ENCODE data around the gene KCNT2. TPM values are rescaled to one million over a fixed set of nuclear protein-coding genes. Genes with fewer than 3 reads are reported as not detected.

The KCNT2 gene
- total and polyA plus RNA-seq, 10 donors, result 0.04 to 1.2 (median 0.99) TPM

DNA sequence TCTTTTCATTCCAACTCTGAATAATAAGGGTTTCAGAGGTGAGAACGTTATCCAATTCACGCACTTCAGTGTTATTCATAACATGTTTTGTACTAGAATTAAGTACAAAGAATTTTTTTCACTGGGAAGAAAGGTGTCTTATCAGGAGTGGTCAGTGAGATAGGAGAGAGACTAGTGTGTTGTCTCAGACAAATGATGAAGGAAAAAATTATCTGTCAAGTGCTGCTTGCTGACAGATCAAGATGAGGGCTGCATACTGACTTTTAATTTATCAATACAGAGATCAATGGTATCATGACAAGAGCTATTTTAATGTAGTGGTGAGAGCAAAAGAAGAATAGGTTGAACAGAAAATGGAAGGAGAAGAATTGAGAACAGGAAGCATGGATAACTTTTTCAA is 402.4 kb downstream of the KCNT2 start:
- 75 to 88% (median 79%) methylated on average over 2 of the region's 2 CpGs for WGBS, 5 donors
- H3K27me3 ChIP-seq (replicated peaks in 1 of 7), result no peaks in the 10 kb centered on the region
- TF ChIP-seq, protein P1, sequence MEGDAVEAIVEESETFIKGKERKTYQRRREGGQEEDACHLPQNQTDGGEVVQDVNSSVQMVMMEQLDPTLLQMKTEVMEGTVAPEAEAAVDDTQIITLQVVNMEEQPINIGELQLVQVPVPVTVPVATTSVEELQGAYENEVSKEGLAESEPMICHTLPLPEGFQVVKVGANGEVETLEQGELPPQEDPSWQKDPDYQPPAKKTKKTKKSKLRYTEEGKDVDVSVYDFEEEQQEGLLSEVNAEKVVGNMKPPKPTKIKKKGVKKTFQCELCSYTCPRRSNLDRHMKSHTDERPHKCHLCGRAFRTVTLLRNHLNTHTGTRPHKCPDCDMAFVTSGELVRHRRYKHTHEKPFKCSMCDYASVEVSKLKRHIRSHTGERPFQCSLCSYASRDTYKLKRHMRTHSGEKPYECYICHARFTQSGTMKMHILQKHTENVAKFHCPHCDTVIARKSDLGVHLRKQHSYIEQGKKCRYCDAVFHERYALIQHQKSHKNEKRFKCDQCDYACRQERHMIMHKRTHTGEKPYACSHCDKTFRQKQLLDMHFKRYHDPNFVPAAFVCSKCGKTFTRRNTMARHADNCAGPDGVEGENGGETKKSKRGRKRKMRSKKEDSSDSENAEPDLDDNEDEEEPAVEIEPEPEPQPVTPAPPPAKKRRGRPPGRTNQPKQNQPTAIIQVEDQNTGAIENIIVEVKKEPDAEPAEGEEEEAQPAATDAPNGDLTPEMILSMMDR (IDR thresholded peaks at IDR 0.05 in 8 of 11, conservative IDR thresholded peaks at IDR 0.05 in 3 of 11), result no peak
- TF ChIP-seq POLR2A (IDR thresholded peaks at IDR 0.05) (no peak), POLR2AphosphoS5 (IDR thresholded peaks at IDR 0.05) (no peak)
- no peak overlapping the region for H3K4me3 ChIP-seq
- no peaks in the 10 kb centered on the region for H3K36me3 ChIP-seq
- intact Hi-C loops (cut with DNase I; ENCODE audit: low total_unique reads), result no loop called here
- no peaks in the 10 kb centered on the region for H3K9me3 ChIP-seq
- no peaks in the 10 kb centered on the region for H3K4me1 ChIP-seq
- no peak for DNase-seq
- no peak overlapping the region for H3K27ac ChIP-seq

DNA sequence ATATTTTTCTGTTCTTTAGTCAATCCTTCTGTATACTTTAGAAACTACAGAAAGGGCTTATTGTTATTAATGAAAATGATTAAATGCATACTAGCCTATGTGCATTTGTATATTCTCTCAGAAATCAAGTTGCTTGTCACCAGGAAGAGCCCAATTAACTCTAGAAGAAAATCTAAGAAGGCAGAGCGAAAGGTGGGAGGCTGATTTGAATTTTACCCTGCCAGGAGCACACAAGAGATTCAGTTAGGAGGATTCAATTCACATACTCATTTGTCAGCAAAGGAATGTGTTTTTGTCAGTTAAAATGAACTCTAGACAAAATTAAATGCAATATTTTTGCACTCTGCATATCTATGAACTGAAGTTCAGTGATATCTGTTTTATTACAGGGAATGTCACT is 411.8 kb downstream of the KCNT2 start:
- Histone ChIP-seq H3K4me1 (no peaks in the 10 kb centered on the region), H3K27me3 (replicated peaks in 1 of 7) (no peaks in the 10 kb centered on the region), H3K27ac (no peak overlapping the region), H3K4me3 (no peak overlapping the region), H3K36me3 (no peaks in the 10 kb centered on the region), H3K9me3 (peaks cover 0 to 6% (median 0%) of the 10 kb centered on the region in 8 donors)
- DNase-seq, result no peak
- 44 to 86% (median 74%) methylated on average over 1 of the region's 1 CpG for WGBS, 5 donors
- no peak for TF ChIP-seq POLR2A (IDR thresholded peaks at IDR 0.05)
- TF ChIP-seq, protein P1 (IDR thresholded peaks at IDR 0.05 in 8 of 11, conservative IDR thresholded peaks at IDR 0.05 in 3 of 11), result no peak
- no peak for TF ChIP-seq POLR2AphosphoS5 (IDR thresholded peaks at IDR 0.05)
- intact Hi-C loops (cut with DNase I; ENCODE audit: low total_unique reads), result no loop called here

DNA sequence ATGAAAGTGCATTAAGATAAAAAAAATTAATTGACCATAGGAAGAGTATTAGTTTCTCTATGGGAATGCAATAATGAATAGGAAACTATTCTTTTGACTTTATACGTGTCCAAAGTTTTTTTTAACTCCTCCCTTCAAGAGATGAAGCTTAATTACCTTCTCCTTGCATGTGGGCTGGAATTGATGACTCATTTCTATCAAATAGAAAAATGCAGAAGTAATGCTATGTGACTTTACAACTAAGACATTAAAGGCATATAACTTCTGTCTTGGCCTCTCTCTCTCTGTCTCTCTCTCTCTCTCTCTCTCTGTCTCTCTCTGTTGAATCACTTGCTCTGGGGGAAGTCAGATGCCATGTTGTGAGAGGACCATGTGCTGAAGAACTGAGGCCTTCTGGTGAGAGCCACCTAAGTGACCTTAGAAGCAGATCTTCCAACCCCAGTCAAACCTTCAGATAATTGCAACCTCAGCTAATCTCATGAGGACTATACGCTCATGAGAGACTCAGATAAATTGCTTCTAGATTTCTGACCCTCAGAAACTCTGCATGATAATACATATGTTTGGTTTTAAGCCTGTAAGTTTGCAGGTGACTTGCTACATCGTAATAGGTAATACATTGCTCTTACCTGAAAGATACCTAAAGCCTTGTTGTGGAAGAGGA is 414.2 kb downstream of the KCNT2 start:
- DNase-seq, result no peak
- no peak overlapping the region for H3K4me3 ChIP-seq
- H3K27me3 ChIP-seq (replicated peaks in 1 of 7), result no peaks in the 10 kb centered on the region
- no peaks in the 10 kb centered on the region for H3K36me3 ChIP-seq
- intact Hi-C loops (cut with DNase I; ENCODE audit: low total_unique reads), result no loop called here
- peaks cover 0 to 10% (median 0%) of the 10 kb centered on the region in 8 donors for H3K9me3 ChIP-seq
- WGBS, 5 donors, result 24 to 73% (median 31%) methylated on average over 3 of the region's 3 CpGs
- no peaks in the 10 kb centered on the region for H3K4me1 ChIP-seq
- no peak for TF ChIP-seq POLR2AphosphoS5 (IDR thresholded peaks at IDR 0.05)
- no peak for TF ChIP-seq POLR2A (IDR thresholded peaks at IDR 0.05)
- TF ChIP-seq, protein P1 (IDR thresholded peaks at IDR 0.05 in 8 of 11, conservative IDR thresholded peaks at IDR 0.05 in 3 of 11), result no peak
- H3K27ac ChIP-seq, result no peak overlapping the region

DNA sequence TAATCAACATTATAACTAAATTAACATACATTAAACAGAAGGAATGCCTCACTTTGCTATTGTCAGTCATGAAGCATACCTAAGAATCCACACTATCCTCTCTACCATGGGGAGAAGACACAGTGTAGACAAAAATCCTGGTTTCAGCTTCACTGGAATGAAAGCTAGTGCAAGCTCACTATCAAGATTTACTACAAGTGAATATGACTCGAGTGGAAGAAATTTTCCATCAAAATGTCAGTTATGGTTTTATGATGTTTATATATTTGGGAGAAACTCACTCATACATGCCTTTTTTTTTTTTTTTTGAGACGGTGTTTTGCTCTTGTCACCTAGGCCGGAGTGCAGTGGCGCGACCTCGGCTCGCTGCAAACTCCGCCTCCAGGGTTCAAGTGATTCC is 424.3 kb downstream of the KCNT2 start:
- intact Hi-C loops (cut with DNase I; ENCODE audit: low total_unique reads), result no loop called here
- H3K27me3 ChIP-seq (replicated peaks in 1 of 7), result no peaks in the 10 kb centered on the region
- TF ChIP-seq POLR2AphosphoS5 (IDR thresholded peaks at IDR 0.05), result no peak
- TF ChIP-seq, protein P1 (IDR thresholded peaks at IDR 0.05 in 8 of 11, conservative IDR thresholded peaks at IDR 0.05 in 3 of 11), result no peak
- TF ChIP-seq POLR2A (IDR thresholded peaks at IDR 0.05), result no peak
- no peaks in the 10 kb centered on the region for H3K4me1 ChIP-seq
- no peak overlapping the region for H3K4me3 ChIP-seq
- no peak for DNase-seq
- no peak overlapping the region for H3K27ac ChIP-seq
- 91 to 97% (median 95%) methylated on average over 8 of the region's 8 CpGs for WGBS, 5 donors
- peaks cover 0 to 5% (median 1%) of the 10 kb centered on the region in 8 donors for H3K9me3 ChIP-seq
- no peaks in the 10 kb centered on the region for H3K36me3 ChIP-seq

Measured in spleen (tissue), 11 donors.